Stimulated activated CD4-positive, alpha-beta T cell treated with anti-CD3 and anti-CD28 coated beads, Interleukin-12 subunit alpha, Interleukin-12 subunit beta, amount 100 ng/mL, for 48 hours (primary cell): ENCODE measurements around the gene ABHD17B.

Source experiments
- DNase-seq, 3 donors: peaks; one replicate each; pipeline ENCODE4 v3.0.0-alpha.2; 2020; ENCODE audit warnings: low read depth in 2 of 3, low spot score in 1 of 3

The ABHD17B gene

GRCh38 chr9:71822935-71823334, 88.1 kb downstream of the ABHD17B start:
- DNase-seq: no peak

DNA sequence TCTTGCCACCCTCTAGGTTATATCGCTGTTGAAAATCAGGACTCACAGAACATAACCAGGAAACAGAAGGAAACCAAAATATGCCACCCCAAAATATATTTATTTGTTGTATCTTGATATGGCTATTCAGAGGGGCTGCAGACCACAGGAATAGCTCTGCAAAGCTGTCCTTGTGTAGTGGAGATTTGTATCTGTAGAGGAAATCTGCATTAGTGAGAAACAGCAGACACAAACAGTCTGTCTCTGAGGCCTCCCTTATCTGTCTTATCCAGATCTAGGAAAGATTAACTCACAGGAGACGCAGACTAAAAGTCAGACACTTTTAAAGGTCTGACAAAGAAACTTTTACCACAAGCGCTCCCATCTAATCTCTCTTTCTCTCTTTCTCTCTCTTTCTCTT, 88.5 kb downstream of the ABHD17B start:
- no peak for DNase-seq

GRCh38 chr9:71821405-71821804, 89.6 kb downstream of the ABHD17B start:
- DNase-seq: no peak

DNA sequence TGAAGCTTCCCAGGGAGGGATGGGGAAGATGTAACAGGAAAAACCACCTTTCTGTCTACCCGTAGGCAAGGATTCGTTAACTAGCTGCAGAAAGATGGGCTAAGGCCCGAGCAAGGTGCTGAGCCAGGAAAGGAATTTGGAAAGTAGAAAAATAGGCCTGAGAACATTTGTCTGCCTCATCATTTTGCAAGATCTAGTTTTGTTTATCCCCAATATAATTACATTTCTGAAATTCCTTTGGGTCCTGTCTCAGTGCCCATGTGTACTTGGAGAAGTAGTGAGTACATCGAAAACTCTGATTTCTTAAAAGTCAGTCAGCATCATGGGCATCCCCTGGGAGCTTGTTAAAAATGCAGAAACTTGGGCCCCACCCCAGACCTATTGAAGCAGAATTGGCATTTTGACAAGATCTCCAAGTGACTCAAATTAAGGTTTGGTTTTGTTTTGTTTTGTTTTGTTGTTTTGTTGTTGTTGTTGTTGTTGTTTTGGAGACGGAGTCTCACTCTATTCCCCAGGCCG, 90.5 kb downstream of the ABHD17B start:
- DNase-seq: no peak

DNA sequence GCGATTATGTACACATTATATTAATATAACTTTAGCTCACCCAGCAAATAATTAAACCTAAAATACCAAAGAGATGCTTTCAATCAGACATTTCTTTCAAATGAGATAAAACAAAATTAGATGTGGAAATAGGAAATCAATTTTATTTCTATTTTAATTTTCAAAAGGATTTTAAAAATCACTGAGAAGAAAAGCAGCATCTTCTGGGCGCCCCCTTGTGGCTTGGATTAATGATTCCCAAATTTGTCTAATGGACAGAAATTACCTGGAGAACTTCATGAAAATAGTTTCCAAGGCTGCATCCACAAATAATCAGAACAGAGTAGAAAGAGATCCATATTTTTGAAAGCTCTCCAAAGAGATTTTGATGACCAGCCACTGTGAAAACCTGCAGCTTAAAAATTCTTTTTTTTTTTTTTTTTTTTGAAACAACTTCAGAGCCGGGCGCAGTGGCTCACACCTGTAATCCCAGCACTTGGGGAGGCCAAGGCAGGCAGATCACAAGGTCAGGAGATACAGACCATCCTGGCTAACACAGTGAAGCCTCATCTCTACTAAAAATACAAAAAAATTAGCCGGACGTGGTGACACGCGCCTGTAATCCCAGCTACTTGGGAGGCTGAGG, 91.8 kb downstream of the ABHD17B start:
- DNase-seq: peak in 2 of 3 donors; percentile 16 to 47

- no peak for DNase-seq
Observed at GRCh38 chr9:71816916-71817451, 94.0 kb downstream of the ABHD17B start.
